NOMO-1 (cell line): Measurements from ENCODE around the gene KLC1.

Experiments
- DNase-seq, 2 experiments: peaks; one replicate each; lab custom pipeline; 2025; ENCODE audit not compliant: unreplicated experiment in 2 of 2; lab: John Stamatoyannopoulos, UW

Gene KLC1

GRCh38 chr14:103732868-103733620, 104.0 kb downstream of the KLC1 start:
- DNase-seq = no peak

- DNase-seq = no peak
These were observed 104.6 kb downstream of the KLC1 start for GRCh38 chr14:103733651-103734050.

- no peak for DNase-seq
These were observed 105.3 kb downstream of the KLC1 start for GRCh38 chr14:103734081-103734888.

- no peak for DNase-seq
These were observed 106.0 kb downstream of the KLC1 start for GRCh38 chr14:103735022-103735421.

GRCh38 chr14:103735439-103735814, 106.4 kb downstream of the KLC1 start:
- no peak for DNase-seq

- no peak for DNase-seq
These were observed 107.0 kb downstream of the KLC1 start for GRCh38 chr14:103735815-103736545.

- DNase-seq = no peak
These were observed 107.8 kb downstream of the KLC1 start for GRCh38 chr14:103736546-103737431.

GRCh38 chr14:103737432-103738045, 108.5 kb downstream of the KLC1 start:
- DNase-seq = no peak

- no peak for DNase-seq
These were observed 109.2 kb downstream of the KLC1 start for GRCh38 chr14:103738166-103738565.

GRCh38 chr14:103738701-103739451, 109.9 kb downstream of the KLC1 start:
- DNase-seq = no peak

- DNase-seq = no peak
These were observed 110.4 kb downstream of the KLC1 start for GRCh38 chr14:103739466-103739792.

- no peak for DNase-seq
These were observed 110.9 kb downstream of the KLC1 start for GRCh38 chr14:103739793-103740501.

- DNase-seq = no peak
These were observed 112.1 kb downstream of the KLC1 start for GRCh38 chr14:103740991-103741689.

GRCh38 chr14:103741876-103742275, 112.9 kb downstream of the KLC1 start:
- no peak for DNase-seq

GRCh38 chr14:103742499-103743255, 113.7 kb downstream of the KLC1 start:
- DNase-seq = no peak

GRCh38 chr14:103743691-103744090, 114.7 kb downstream of the KLC1 start:
- no peak for DNase-seq

GRCh38 chr14:103744621-103745395, 115.8 kb downstream of the KLC1 start:
- DNase-seq = no peak
